HL-60/S4 treated with retinoic acid at 250 ng/mL for 4 days and 3 days (cell line): ENCODE measurements around the gene FAM234A.
"Not testable (repeated sequence)": the region's sequence is repeated elsewhere in the genome, so short reads cannot be mapped to it uniquely, and the experiment has no call there.

Experiments used
- in situ Hi-C: fragments of 300-500 bp; cut with MboI; formaldehyde crosslinking; loops from 2 replicates; pipeline ENCODE4 v1.7.0; 2022; ENCODE audit warnings: low sequenced_read_pairs

Gene FAM234A

GRCh38 chr16:234468-235305 is at the start of gene FAM234A:
TSS of gene FAM234A (plus strand) at chr16:234821. CDS start at chr16:254414, 19,593 bp downstream.
- in situ Hi-C loops = no loop called here

GRCh38 chr16:185213-185612 is 49.4 kb upstream of the FAM234A start:
- in situ Hi-C loops = no loop called here

GRCh38 chr16:185691-186090 is 48.9 kb upstream of the FAM234A start:
- in situ Hi-C loops = no loop called here

GRCh38 chr16:187330-187729 is 47.3 kb upstream of the FAM234A start:
- in situ Hi-C loops = no loop called here

- in situ Hi-C loops = no loop called here
Observed at GRCh38 chr16:188674-189073, 45.9 kb upstream of the FAM234A start.

- in situ Hi-C loops = no loop called here
Observed at GRCh38 chr16:189604-190186, 44.9 kb upstream of the FAM234A start.

GRCh38 chr16:191831-192230 is 42.8 kb upstream of the FAM234A start:
- in situ Hi-C loops = no loop called here

- in situ Hi-C loops = no loop called here
Observed at GRCh38 chr16:192686-193085, 41.9 kb upstream of the FAM234A start.

- in situ Hi-C loops = no loop called here
Observed at GRCh38 chr16:193441-193840, 41.2 kb upstream of the FAM234A start.

- in situ Hi-C loops = no loop called here
Observed at GRCh38 chr16:194516-194915, 40.1 kb upstream of the FAM234A start.

GRCh38 chr16:200388-200787 is 34.2 kb upstream of the FAM234A start:
- in situ Hi-C loops = no loop called here

GRCh38 chr16:203246-203645 is 31.4 kb upstream of the FAM234A start:
- in situ Hi-C loops = no loop called here

- in situ Hi-C loops = not testable (repeated sequence)
Observed at GRCh38 chr16:204046-204445, 30.6 kb upstream of the FAM234A start.

GRCh38 chr16:209359-209758 is 25.3 kb upstream of the FAM234A start:
- in situ Hi-C loops = not testable (repeated sequence)

- in situ Hi-C loops = not testable (repeated sequence)
Observed at GRCh38 chr16:211631-212180, 22.9 kb upstream of the FAM234A start.

GRCh38 chr16:212999-213398 is 21.6 kb upstream of the FAM234A start:
- in situ Hi-C loops = no loop called here

GRCh38 chr16:220021-220420 is 14.6 kb upstream of the FAM234A start:
- in situ Hi-C loops = no loop called here

GRCh38 chr16:228151-228851 is 6.3 kb upstream of the FAM234A start:
- in situ Hi-C loops = no loop called here

GRCh38 chr16:228852-229730 is 5.5 kb upstream of the FAM234A start, which contains the start of gene LUC7L:
TSS of gene LUC7L (minus strand) at chr16:229449. CDS start at chr16:229339, 110 bp downstream.
- in situ Hi-C loops = no loop called here

- in situ Hi-C loops = no loop called here
Observed at GRCh38 chr16:229731-230281, 4.8 kb upstream of the FAM234A start.
